Endothelial cell of umbilical vein (primary cell): ENCODE measurements around the gene BNC2.

ENCODE experiments used
- CTCF ChIP-seq, 2 donors: IDR thresholded peaks; 1 replicate in 1 of 2; 2 replicates in 1 of 2; pipeline ENCODE4 v1.5.1; 2011; ENCODE audit warnings: low read length in 2 of 2, mild to moderate bottlenecking in 2 of 2, moderate library complexity in 2 of 2, control low read depth in 1 of 2, inconsistent platforms in 1 of 2, low read depth in 1 of 2; ENCODE audit not compliant: insufficient read depth in 1 of 2; ENCODE audit errors: extremely low read depth in 1 of 2
- FOS ChIP-seq: IDR thresholded peaks from 2 replicates; pipeline ENCODE4 v1.6.1; 2011; ENCODE audit warnings: mild to moderate bottlenecking, low read length, moderate library complexity, borderline replicate concordance; ENCODE audit not compliant: insufficient read depth
- JUN ChIP-seq: IDR thresholded peaks from 2 replicates; pipeline ENCODE4 v1.6.1; 2011; ENCODE audit warnings: borderline replicate concordance, low read depth; ENCODE audit not compliant: insufficient read length, insufficient read depth
- POLR2A ChIP-seq: IDR thresholded peaks from 2 replicates; pipeline ENCODE4 v1.6.1; 2012; ENCODE audit warnings: low read depth, mild to moderate bottlenecking, control low read depth, low read length
- POLR2AphosphoS5 ChIP-seq: IDR thresholded peaks from 2 replicates; pipeline ENCODE4 v1.6.1; 2012; ENCODE audit warnings: low read depth, mild to moderate bottlenecking, control low read depth, low read length, moderate library complexity; ENCODE audit not compliant: insufficient read depth

GRCh38 chr9:16832101-16832500, 38.4 kb downstream of the BNC2 start:
- TF ChIP-seq CTCF (IDR thresholded peaks at IDR 0.05; ENCODE audit: extremely low read depth in 1 of 2, insufficient read depth in 1 of 2, low read depth in 1 of 2, low read length in 2 of 2) (no peak), FOS (no peak), JUN (no peak), POLR2AphosphoS5 (no peak), POLR2A (no peak)
